SK-N-SH treated with all-trans-retinoic acid at 6 μM for 48 hours (cell line): ENCODE results near the gene MAP3K10.
A peak's percentile ranks its signal among the peaks of the same experiment; 100 is the strongest.

ENCODE experiments used
- ATAC-seq: fragments of 200-7000 bp; cut with Tn5 transposase; 3 replicates; pipeline ENCODE4 v1.9.1; 2020; ENCODE audit warnings: mild to moderate bottlenecking, moderate library complexity
- ARNTL ChIP-seq: fragments of 450-650 bp; formaldehyde crosslinking; IDR thresholded peaks from 2 replicates; pipeline ENCODE4 v1.5.0; 2020; ENCODE audit warnings: low read depth, mild to moderate bottlenecking, moderate library complexity, borderline replicate concordance
- BACH2 ChIP-seq: fragments of 250-450 bp; sonication (Bioruptor Pico); IDR thresholded peaks from 2 replicates; pipeline ENCODE4 v1.9.0; 2021; ENCODE audit warnings: mild to moderate bottlenecking, borderline replicate concordance
- CSDC2 ChIP-seq: fragments of 250-450 bp; sonication (Bioruptor Pico); IDR thresholded peaks from 2 replicates; pipeline ENCODE4 v1.5.0; 2020; ENCODE audit warnings: mild to moderate bottlenecking, moderate library complexity
- ESRRG ChIP-seq: fragments of 250-450 bp; sonication (Bioruptor Pico); IDR thresholded peaks from 2 replicates; pipeline ENCODE4 v1.6.1; 2021; ENCODE audit warnings: mild to moderate bottlenecking
- GLIS3 ChIP-seq: fragments of 250-450 bp; sonication (Bioruptor Pico); IDR thresholded peaks from 2 replicates; pipeline ENCODE4 v1.5.0; 2020; ENCODE audit warnings: mild to moderate bottlenecking, moderate library complexity
- ISL1 ChIP-seq: fragments of 250-450 bp; sonication (Bioruptor Pico); IDR thresholded peaks from 2 replicates; pipeline ENCODE4 v2.1.2; 2022; ENCODE audit warnings: mild to moderate bottlenecking, moderate library complexity
- PPARA ChIP-seq: fragments of 250-450 bp; sonication (Bioruptor Pico); IDR thresholded peaks from 2 replicates; pipeline ENCODE4 v1.5.0; 2020; ENCODE audit warnings: mild to moderate bottlenecking, borderline replicate concordance
- SNAI2 ChIP-seq: fragments of 250-450 bp; sonication (Bioruptor Pico); IDR thresholded peaks from 2 replicates; pipeline ENCODE4 v1.5.0; 2020; ENCODE audit warnings: mild to moderate bottlenecking, moderate library complexity
- TCF4 ChIP-seq: fragments of 250-450 bp; sonication (Bioruptor Pico); IDR thresholded peaks from 2 replicates; pipeline ENCODE4 v1.8.0; 2021; ENCODE audit warnings: mild to moderate bottlenecking, moderate library complexity, borderline replicate concordance
- TOX ChIP-seq: fragments of 250-450 bp; sonication (Bioruptor Pico); IDR thresholded peaks from 2 replicates; pipeline ENCODE4 v1.8.0; 2021; ENCODE audit warnings: mild to moderate bottlenecking, moderate library complexity, borderline replicate concordance
- ZFP3 ChIP-seq: fragments of 250-450 bp; sonication (Bioruptor Pico); IDR thresholded peaks from 2 replicates; pipeline ENCODE4 v1.5.0; 2020; ENCODE audit warnings: mild to moderate bottlenecking, moderate library complexity
- ZFP30 ChIP-seq: fragments of 450-650 bp; formaldehyde crosslinking; IDR thresholded peaks from 2 replicates; pipeline ENCODE4 v1.5.0; 2022; ENCODE audit warnings: mild to moderate bottlenecking, moderate library complexity
- ZNF565 ChIP-seq: fragments of 450-650 bp; formaldehyde crosslinking; conservative IDR thresholded peaks from 2 replicates; pipeline ENCODE4 v1.5.0; 2020; ENCODE audit warnings: low read depth, mild to moderate bottlenecking, moderate library complexity
- ZNF70 ChIP-seq: fragments of 450-650 bp; formaldehyde crosslinking; IDR thresholded peaks from 2 replicates; pipeline ENCODE4 v1.5.0; 2020; ENCODE audit warnings: mild to moderate bottlenecking, moderate library complexity
- ZNF8 ChIP-seq: fragments of 450-650 bp; formaldehyde crosslinking; IDR thresholded peaks from 2 replicates; pipeline ENCODE4 v1.5.0; 2020; ENCODE audit warnings: mild to moderate bottlenecking, moderate library complexity
- TF ChIP-seq, protein P1 (sequence below): fragments of 250-450 bp; sonication (Bioruptor Pico); IDR thresholded peaks from 2 replicates; pipeline ENCODE4 v1.8.0; 2020; ENCODE audit warnings: mild to moderate bottlenecking, moderate library complexity, borderline replicate concordance
- TF ChIP-seq, protein P2 (sequence below): fragments of 250-450 bp; sonication (Bioruptor Pico); IDR thresholded peaks from 2 replicates; pipeline ENCODE4 v1.5.1; 2020; ENCODE audit warnings: low read depth, mild to moderate bottlenecking, moderate library complexity
- TF ChIP-seq, protein P3 (sequence below): fragments of 250-450 bp; sonication (Bioruptor Pico); IDR thresholded peaks from 2 replicates; pipeline ENCODE4 v1.5.1; 2021; ENCODE audit warnings: mild to moderate bottlenecking, moderate library complexity
- TF ChIP-seq, protein P4 (sequence below): fragments of 250-450 bp; sonication (Bioruptor Pico); IDR thresholded peaks from 2 replicates; pipeline ENCODE4 v1.5.0; 2020; ENCODE audit warnings: mild to moderate bottlenecking, moderate library complexity
- TF ChIP-seq, protein P5 (sequence below): fragments of 250-450 bp; sonication (Bioruptor Pico); IDR thresholded peaks from 2 replicates; pipeline ENCODE4 v1.8.0; 2021; ENCODE audit warnings: low read depth, mild to moderate bottlenecking, moderate library complexity, borderline replicate concordance

The MAP3K10 gene

DNA sequence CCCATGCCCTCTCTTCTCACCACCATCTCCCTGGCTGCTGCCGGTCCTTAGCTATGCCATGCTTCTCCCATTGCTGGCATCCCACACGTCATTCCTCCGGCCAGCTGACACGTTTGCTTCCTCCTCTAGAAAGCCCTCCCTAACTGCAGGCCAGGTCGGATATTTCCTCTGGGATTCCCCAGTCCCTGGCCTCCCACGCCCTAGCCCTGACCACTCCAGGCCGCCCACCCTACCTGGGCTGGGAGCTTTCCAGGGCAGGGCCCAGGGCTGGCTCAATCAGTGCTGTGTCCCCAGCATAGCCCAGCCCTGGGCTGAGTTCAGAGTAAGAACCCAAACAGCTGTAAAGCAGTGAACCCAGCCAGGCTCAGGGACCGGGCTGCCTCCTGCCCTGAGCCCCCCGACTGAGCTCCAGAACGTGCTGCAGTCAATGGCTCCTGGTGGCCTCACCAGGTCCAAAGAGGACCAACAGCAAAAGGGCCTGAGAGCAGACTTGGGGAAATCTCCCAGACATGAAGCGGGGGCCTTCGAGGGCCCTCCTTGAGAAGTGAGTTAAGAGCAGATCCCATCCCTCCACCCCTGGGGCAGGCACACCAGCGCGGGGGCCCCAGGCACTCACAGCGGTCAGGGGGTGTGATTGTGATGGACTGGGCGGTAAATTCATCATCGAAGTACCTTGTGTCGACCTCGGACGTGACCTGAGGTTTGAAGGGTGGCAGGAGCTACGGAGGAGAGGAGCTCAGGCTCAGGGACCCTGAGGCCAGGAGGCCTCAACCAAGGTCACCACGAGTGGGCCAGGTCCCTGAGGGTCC is 43.4 kb downstream of the MAP3K10 start (continued):
- TF ChIP-seq, protein P1, sequence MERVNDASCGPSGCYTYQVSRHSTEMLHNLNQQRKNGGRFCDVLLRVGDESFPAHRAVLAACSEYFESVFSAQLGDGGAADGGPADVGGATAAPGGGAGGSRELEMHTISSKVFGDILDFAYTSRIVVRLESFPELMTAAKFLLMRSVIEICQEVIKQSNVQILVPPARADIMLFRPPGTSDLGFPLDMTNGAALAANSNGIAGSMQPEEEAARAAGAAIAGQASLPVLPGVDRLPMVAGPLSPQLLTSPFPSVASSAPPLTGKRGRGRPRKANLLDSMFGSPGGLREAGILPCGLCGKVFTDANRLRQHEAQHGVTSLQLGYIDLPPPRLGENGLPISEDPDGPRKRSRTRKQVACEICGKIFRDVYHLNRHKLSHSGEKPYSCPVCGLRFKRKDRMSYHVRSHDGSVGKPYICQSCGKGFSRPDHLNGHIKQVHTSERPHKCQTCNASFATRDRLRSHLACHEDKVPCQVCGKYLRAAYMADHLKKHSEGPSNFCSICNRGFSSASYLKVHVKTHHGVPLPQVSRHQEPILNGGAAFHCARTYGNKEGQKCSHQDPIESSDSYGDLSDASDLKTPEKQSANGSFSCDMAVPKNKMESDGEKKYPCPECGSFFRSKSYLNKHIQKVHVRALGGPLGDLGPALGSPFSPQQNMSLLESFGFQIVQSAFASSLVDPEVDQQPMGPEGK = no peak

DNA sequence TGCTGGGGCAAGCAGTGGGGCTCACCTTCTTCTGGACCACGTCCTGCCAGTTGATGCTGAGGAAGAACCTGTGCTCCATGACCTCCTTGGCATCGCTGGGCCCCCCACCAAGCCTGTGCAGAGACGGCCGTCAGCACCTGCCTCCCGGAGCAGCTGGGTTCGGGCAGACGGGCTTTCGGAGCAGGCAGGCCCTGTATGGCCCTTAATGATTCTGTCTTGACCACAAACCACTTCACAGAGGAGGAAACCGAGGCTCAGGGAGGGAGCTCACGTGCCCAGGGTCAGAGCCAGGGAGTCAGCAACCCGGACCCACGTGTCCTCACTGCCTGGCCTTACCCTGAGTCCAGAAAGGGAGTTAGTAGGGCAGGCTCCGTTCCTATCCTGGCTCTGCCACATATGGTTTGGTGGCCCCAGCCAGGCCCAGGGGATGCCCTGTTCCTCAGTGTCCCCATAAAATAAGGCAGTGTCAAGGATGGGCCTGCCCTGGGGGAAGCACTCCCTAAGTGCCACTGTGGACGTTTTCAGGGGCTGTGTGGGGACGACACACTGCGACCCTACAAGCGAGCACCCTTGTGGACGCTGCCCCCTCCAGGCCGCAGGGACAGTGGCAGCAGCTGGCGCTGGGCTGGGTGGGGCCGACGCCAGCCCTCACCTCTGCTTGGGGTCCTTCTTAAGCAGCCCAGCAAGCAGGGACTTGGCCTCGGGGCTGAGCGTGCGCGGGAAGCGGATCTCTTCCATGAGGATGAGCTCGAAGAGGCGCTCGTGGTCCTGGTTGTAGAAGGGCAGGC is 44.2 kb downstream of the MAP3K10 start:
- TF ChIP-seq CSDC2 (CRISPR knock-in tag) (no peak), ISL1 (CRISPR knock-in tag) (no peak), TCF4 (no peak)
- TF ChIP-seq, protein P2, sequence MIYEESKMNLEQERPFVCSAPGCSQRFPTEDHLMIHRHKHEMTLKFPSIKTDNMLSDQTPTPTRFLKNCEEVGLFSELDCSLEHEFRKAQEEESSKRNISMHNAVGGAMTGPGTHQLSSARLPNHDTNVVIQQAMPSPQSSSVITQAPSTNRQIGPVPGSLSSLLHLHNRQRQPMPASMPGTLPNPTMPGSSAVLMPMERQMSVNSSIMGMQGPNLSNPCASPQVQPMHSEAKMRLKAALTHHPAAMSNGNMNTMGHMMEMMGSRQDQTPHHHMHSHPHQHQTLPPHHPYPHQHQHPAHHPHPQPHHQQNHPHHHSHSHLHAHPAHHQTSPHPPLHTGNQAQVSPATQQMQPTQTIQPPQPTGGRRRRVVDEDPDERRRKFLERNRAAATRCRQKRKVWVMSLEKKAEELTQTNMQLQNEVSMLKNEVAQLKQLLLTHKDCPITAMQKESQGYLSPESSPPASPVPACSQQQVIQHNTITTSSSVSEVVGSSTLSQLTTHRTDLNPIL = no peak
- TF ChIP-seq, protein P3, sequence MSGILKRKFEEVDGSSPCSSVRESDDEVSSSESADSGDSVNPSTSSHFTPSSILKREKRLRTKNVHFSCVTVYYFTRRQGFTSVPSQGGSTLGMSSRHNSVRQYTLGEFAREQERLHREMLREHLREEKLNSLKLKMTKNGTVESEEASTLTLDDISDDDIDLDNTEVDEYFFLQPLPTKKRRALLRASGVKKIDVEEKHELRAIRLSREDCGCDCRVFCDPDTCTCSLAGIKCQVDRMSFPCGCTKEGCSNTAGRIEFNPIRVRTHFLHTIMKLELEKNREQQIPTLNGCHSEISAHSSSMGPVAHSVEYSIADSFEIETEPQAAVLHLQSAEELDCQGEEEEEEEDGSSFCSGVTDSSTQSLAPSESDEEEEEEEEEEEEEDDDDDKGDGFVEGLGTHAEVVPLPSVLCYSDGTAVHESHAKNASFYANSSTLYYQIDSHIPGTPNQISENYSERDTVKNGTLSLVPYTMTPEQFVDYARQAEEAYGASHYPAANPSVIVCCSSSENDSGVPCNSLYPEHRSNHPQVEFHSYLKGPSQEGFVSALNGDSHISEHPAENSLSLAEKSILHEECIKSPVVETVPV = no peak
- peak; percentile 22; the same call in 1 of the 3 replicates for ATAC-seq

DNA sequence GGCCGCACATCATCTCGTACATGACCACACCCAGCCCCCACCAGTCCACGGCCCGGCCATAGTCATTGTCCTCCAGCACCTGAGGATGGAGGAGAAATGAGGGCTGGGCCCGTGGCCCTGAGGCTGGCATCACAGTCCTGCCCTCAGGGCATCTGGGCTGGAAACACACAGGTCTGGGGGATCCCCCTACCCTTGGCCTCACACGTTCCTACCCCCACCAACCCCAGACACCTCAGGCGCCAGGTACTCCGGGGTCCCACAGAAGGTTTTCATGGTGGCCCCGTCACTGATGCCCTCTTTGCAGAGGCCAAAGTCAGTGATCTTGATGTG is 44.8 kb downstream of the MAP3K10 start:
- no peak for ATAC-seq
- TF ChIP-seq ESRRG (CRISPR knock-in tag) (no peak), TOX (no peak), ZNF70 (CRISPR knock-in tag) (no peak), BACH2 (CRISPR knock-in tag) (no peak), GLIS3 (CRISPR knock-in tag) (no peak), ZFP3 (no peak), ZNF565 (CRISPR knock-in tag) (no peak), CSDC2 (CRISPR knock-in tag) (no peak), SNAI2 (CRISPR knock-in tag) (no peak), PPARA (CRISPR knock-in tag) (no peak), TCF4 (no peak), ZNF8 (no peak), ARNTL (CRISPR knock-in tag) (no peak), ISL1 (CRISPR knock-in tag) (no peak), ZFP30 (CRISPR knock-in tag) (no peak)
- TF ChIP-seq, protein P4, sequence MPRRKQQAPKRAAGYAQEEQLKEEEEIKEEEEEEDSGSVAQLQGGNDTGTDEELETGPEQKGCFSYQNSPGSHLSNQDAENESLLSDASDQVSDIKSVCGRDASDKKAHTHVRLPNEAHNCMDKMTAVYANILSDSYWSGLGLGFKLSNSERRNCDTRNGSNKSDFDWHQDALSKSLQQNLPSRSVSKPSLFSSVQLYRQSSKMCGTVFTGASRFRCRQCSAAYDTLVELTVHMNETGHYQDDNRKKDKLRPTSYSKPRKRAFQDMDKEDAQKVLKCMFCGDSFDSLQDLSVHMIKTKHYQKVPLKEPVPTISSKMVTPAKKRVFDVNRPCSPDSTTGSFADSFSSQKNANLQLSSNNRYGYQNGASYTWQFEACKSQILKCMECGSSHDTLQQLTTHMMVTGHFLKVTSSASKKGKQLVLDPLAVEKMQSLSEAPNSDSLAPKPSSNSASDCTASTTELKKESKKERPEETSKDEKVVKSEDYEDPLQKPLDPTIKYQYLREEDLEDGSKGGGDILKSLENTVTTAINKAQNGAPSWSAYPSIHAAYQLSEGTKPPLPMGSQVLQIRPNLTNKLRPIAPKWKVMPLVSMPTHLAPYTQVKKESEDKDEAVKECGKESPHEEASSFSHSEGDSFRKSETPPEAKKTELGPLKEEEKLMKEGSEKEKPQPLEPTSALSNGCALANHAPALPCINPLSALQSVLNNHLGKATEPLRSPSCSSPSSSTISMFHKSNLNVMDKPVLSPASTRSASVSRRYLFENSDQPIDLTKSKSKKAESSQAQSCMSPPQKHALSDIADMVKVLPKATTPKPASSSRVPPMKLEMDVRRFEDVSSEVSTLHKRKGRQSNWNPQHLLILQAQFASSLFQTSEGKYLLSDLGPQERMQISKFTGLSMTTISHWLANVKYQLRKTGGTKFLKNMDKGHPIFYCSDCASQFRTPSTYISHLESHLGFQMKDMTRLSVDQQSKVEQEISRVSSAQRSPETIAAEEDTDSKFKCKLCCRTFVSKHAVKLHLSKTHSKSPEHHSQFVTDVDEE (CRISPR knock-in tag) = no peak
- TF ChIP-seq, protein P2 = no peak
- TF ChIP-seq, protein P5, sequence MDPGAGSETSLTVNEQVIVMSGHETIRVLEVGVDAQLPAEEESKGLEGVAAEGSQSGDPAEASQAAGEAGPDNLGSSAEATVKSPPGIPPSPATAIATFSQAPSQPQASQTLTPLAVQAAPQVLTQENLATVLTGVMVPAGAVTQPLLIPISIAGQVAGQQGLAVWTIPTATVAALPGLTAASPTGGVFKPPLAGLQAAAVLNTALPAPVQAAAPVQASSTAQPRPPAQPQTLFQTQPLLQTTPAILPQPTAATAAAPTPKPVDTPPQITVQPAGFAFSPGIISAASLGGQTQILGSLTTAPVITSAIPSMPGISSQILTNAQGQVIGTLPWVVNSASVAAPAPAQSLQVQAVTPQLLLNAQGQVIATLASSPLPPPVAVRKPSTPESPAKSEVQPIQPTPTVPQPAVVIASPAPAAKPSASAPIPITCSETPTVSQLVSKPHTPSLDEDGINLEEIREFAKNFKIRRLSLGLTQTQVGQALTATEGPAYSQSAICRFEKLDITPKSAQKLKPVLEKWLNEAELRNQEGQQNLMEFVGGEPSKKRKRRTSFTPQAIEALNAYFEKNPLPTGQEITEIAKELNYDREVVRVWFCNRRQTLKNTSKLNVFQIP (CRISPR knock-in tag) = no peak
- TF ChIP-seq, protein P3 = no peak
- TF ChIP-seq, protein P1 = no peak
